ENCODE measurements around the gene ATG16L1. TPM values are rescaled to one million over a fixed set of nuclear protein-coding genes. Genes with fewer than 3 reads are reported as not detected.

The ATG16L1 gene
- total RNA-seq, 1 donor from 2014 or later = 29.3 TPM

Other genes with a start within 250 kb of the ATG16L1 start
- 7.2 TPM for gene NGEF, start 238.4 kb upstream of the ATG16L1 start, total RNA-seq (ENCODE audit: unreplicated experiment)
- gene NEU2, start 219.0 kb upstream of the ATG16L1 start, total RNA-seq (ENCODE audit: unreplicated experiment) = not detected
- gene INPP5D, start 191.3 kb upstream of the ATG16L1 start, total RNA-seq (ENCODE audit: unreplicated experiment) = 2.2 TPM
- not detected for gene SAG, start 56.1 kb downstream of the ATG16L1 start, total RNA-seq (ENCODE audit: unreplicated experiment)
- gene DGKD, start 102.8 kb downstream of the ATG16L1 start, total RNA-seq (ENCODE audit: unreplicated experiment) = 67.6 TPM

Data from glutamatergic neuron (in vitro differentiated cells).